HG02623 (cell line): ENCODE data around the gene OSBPL10.

Experiments used
- ATAC-seq: cut with Tn5 transposase; IDR thresholded peaks from one replicate; pipeline ENCODE4 v1.9.1; 2021; ENCODE audit warnings: moderate library complexity; ENCODE audit not compliant: unreplicated experiment

Gene OSBPL10

GRCh38 chr3:31959951-31960792 lies 20.9 kb downstream of the OSBPL10 start:
- ATAC-seq: no peak

DNA sequence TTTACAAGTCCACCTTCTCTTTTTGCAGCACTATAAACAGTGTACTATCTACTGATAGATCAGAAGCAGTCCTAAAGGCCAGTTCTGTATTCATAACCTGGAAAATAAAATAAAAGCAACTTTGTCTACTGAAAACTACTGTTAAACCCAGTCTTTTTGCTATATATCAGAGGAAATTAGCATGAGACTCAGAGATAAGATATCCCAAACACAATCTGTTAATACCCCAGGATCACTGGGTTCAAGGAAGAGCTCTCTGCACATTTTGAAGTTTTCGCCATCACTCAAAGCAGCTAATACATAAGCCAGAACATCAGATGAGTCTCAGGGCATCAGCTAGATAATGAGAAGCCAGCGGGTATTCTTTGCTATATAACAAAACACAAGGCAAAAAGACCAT lies 21.8 kb downstream of the OSBPL10 start:
- no peak for ATAC-seq

GRCh38 chr3:31958701-31959152 lies 22.3 kb downstream of the OSBPL10 start:
- no peak for ATAC-seq

DNA sequence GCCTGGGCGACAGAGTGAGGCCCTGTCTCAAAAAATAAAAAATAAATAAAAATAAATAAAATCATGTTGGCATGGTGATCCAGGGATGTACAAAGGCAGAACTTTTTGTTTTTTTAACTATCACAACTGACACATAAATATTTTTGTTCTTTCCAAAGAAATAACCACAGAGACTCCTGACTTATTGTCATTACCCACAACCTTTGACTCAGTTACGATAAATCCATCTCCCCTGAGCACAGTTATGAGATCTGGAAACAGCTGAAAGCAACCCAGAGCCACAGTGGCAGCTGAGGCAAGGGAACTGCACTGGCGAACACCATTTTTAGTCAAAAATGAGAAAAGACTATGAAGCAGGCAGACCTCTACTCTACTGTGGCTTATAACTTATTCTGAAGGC lies 24.0 kb downstream of the OSBPL10 start:
- ATAC-seq: no peak

- ATAC-seq: no peak
Measured at GRCh38 chr3:31955581-31955980, 25.5 kb downstream of the OSBPL10 start.

GRCh38 chr3:31953636-31954035 lies 27.4 kb downstream of the OSBPL10 start:
- no peak for ATAC-seq

DNA sequence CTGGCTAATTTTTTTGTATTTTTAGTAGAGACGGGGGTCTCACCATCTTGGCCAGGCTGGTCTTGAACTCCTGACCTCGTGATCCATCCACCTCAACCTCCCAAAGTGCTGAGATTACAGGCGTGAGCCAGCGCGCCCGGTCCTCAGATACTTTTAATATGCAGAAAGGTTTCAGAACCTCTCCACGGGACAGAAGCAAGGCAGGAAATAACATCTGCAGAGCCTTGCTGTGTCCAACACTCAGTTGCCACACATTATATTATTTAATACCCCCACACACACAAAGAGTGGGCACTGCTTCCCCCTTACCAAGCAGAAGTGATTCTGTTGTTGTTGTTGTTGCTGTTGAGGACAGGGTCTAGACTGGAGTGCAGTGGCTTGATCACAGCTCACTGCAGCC lies 28.0 kb downstream of the OSBPL10 start:
- ATAC-seq: no peak

- peak; percentile 92 for ATAC-seq
Measured at GRCh38 chr3:31952205-31952604, 28.9 kb downstream of the OSBPL10 start.

DNA sequence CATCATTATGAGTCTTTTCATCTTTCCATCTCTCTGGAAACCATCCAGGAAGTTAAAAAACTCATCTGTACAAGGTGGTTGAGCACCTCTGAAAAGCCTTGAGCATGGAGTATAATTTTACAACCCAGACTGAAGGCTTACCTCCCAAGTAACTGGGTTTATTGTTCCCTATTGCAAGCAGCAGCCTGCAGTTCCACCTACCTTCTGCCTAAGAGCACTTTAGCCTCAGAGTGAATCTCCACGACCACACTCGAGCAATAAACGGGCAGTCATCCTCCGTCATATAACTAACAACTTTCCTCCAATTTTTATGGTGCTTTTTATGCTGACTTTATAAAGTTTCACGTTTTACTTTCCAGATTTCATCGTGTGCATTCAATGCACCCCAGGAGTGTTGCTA lies 32.8 kb downstream of the OSBPL10 start:
- ATAC-seq: no peak

DNA sequence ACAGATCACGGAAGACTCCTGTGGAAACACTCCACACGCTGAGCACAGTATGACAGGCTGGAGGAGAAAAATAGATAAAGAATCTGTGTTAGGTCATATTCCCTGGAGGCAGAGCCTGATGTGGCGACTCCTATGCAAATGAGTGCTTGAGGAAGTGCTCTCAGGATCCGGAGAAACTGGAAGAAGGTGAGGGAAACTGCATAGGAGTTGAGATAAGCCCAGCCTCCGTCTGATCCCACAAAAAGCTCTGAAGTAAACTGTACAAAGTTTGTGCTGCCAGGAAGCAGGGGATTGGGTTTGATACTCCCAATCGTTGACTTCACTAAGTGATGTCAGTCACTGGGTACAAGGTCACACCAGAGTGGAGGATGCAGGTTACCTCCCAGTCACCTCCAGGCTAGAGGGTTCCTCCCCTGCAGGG lies 33.4 kb downstream of the OSBPL10 start:
- ATAC-seq: no peak

DNA sequence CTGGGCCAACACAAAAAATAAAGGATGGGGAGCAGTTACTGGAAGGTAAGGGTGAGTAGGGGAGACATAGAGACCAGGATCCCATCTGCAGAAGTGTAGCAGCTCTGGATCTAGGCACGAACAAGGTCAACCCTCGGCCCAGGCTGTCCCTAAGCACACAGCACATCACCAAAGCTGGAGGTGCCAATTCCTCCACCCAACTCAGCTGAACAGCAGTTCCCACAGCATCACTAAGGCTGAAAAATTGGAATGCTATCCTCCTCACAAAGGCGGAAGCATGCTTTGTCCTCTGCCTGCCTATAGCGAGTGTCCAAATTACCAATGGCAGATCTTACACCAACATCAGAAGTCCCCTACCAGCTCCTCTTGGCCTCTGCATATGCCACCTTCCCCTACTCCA lies 33.9 kb downstream of the OSBPL10 start:
- ATAC-seq: no peak

GRCh38 chr3:31946484-31947081 lies 34.5 kb downstream of the OSBPL10 start:
- no peak for ATAC-seq

DNA sequence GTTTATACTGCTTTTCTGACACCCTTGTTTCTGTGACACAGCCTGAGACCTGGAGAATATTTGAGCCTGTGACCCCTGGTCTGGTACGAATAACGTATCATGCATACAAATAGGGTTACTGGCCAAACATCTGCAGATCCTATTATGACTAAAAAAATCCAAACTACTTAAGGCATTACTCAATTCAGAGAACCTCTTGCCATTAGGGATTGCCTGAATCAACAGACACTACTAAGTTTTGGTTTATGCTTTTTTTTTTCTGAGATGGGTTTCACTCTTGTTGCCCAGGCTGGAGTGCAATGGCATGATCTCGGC lies 35.4 kb downstream of the OSBPL10 start:
- ATAC-seq: no peak

GRCh38 chr3:31943041-31943440 lies 38.0 kb downstream of the OSBPL10 start:
- ATAC-seq: no peak

DNA sequence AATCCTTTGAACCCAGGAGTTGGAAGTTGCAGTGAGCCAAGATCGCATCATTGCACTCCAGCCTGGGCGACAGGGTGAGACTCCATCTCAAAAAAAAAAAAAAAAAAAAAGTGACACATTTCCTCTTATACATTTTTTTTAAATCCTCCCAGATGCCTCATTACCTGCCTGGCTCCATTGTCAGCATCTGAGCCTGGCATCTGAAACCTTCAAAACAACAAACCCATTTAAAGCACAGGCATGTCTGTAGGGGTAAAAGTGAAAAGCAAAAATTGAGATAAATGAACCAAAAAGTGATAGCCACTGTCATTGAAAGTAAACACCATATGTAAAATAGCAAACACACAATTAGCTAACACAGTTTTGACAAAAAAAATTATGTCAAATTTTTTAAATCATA lies 38.6 kb downstream of the OSBPL10 start:
- no peak for ATAC-seq

- no peak for ATAC-seq
Measured at GRCh38 chr3:31937225-31937624, 43.8 kb downstream of the OSBPL10 start.

- no peak for ATAC-seq
Measured at GRCh38 chr3:31936420-31937060, 44.5 kb downstream of the OSBPL10 start.

DNA sequence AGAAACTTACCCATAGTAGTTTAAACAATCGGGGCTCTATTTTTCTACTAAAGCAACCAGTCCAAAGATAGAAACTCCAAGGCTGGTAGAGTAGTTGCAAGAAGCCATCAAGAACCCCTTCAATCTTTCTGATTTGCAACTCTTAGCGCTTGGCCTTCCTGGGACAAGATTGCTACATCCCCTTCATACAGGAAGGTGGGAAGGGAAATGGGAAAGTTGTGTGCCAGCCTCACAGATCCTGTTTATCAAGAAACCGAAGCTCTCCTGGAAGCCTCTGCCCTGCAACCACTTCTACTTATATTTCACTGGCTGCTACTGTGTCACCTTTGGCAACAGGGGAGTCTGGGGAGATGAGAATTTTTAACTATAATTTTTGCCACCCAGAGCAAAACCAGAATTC lies 46.2 kb downstream of the OSBPL10 start:
- no peak for ATAC-seq

DNA sequence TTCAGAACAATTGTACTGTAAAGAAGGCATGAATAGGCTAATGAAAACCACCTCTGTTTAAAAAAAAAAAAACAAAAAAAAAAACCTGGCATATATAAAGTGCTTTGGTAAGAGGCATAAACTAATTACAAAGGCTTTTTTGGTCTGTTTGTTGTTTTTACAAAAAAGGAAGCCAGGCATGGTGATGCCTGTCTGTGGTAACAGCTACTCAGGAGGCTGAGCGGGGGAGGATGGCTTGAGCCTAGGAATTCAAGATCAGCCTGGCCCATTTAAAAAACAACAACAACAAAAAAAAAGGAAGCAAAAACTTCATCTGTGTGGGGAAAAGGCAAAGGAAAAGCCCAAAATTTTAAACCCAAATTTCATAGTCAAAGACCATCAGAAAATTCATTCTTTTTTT lies 47.0 kb downstream of the OSBPL10 start:
- ATAC-seq: no peak

GRCh38 chr3:31932990-31933389 lies 48.1 kb downstream of the OSBPL10 start:
- no peak for ATAC-seq

- no peak for ATAC-seq
Measured at GRCh38 chr3:31929826-31930502, 51.1 kb downstream of the OSBPL10 start.

- ATAC-seq: no peak
Measured at GRCh38 chr3:31927811-31928210, 53.3 kb downstream of the OSBPL10 start.
